HEK293 (cell line): ENCODE measurements around the gene METTL26.

ENCODE experiments used
- BCL11A ChIP-seq: fragments of 450-650 bp; formaldehyde crosslinking; IDR thresholded peaks from 2 replicates; pipeline ENCODE4 v1.5.1; 2016; ENCODE audit warnings: low read depth, missing biosample characterization, missing genetic modification characterization
- BCL11B ChIP-seq: fragments of 450-650 bp; formaldehyde crosslinking; IDR thresholded peaks from 2 replicates; pipeline ENCODE4 v1.5.1; 2016; ENCODE audit warnings: low read depth, missing biosample characterization, missing genetic modification characterization
- MEIS1 ChIP-seq: sonication (generic); formaldehyde crosslinking; IDR thresholded peaks from 2 replicates; pipeline ENCODE4 v1.8.1; 2022; ENCODE audit warnings: missing genetic modification reagents, mild to moderate bottlenecking, borderline replicate concordance
- MYNN ChIP-seq: fragments of 450-650 bp; formaldehyde crosslinking; IDR thresholded peaks from 2 replicates; pipeline ENCODE4 v1.5.1; 2016; ENCODE audit warnings: missing biosample characterization, missing genetic modification characterization, borderline replicate concordance
- REPIN1 ChIP-seq: fragments of 450-650 bp; formaldehyde crosslinking; IDR thresholded peaks from 2 replicates; pipeline ENCODE4 v1.5.1; 2017; ENCODE audit warnings: missing biosample characterization, missing genetic modification characterization, low read depth
- SCRT2 ChIP-seq: fragments of 450-650 bp; formaldehyde crosslinking; IDR thresholded peaks from 2 replicates; pipeline ENCODE4 v1.5.1; 2016; ENCODE audit warnings: missing biosample characterization, missing genetic modification characterization
- SETDB1 ChIP-seq: IDR thresholded peaks from one replicate; pipeline ENCODE4 v1.6.1; 2017; ENCODE audit warnings: mild to moderate bottlenecking, low read length, moderate library complexity, mixed read lengths; ENCODE audit not compliant: insufficient read length
- ZBTB17 ChIP-seq: fragments of 450-650 bp; formaldehyde crosslinking; IDR thresholded peaks from 2 replicates; pipeline ENCODE4 v1.5.1; 2016; ENCODE audit warnings: missing biosample characterization, missing genetic modification characterization
- ZFHX2 ChIP-seq: fragments of 450-650 bp; formaldehyde crosslinking; conservative IDR thresholded peaks from 2 replicates; pipeline ENCODE4 v1.5.1; 2016; ENCODE audit warnings: missing biosample characterization, missing genetic modification characterization
- ZFP37 ChIP-seq: fragments of 450-650 bp; formaldehyde crosslinking; IDR thresholded peaks from 2 replicates; pipeline ENCODE4 v1.5.1; 2016; ENCODE audit warnings: missing biosample characterization, missing genetic modification characterization
- ZNF133 ChIP-seq: fragments of 450-650 bp; formaldehyde crosslinking; IDR thresholded peaks from 2 replicates; pipeline ENCODE4 v1.5.1; 2016; ENCODE audit warnings: missing biosample characterization, missing genetic modification characterization
- ZNF221 ChIP-seq: fragments of 450-650 bp; formaldehyde crosslinking; IDR thresholded peaks from 2 replicates; pipeline ENCODE4 v1.5.1; 2017; ENCODE audit warnings: missing biosample characterization, missing genetic modification characterization, borderline replicate concordance
- ZNF324 ChIP-seq: fragments of 450-650 bp; formaldehyde crosslinking; IDR thresholded peaks from 2 replicates; pipeline ENCODE4 v1.5.1; 2016; ENCODE audit warnings: missing biosample characterization, missing genetic modification characterization
- ZNF423 ChIP-seq: fragments of 450-650 bp; formaldehyde crosslinking; IDR thresholded peaks from 2 replicates; pipeline ENCODE4 v1.5.1; 2016; ENCODE audit warnings: missing biosample characterization, missing genetic modification characterization
- ZNF600 ChIP-seq: fragments of 450-650 bp; formaldehyde crosslinking; IDR thresholded peaks from 2 replicates; pipeline ENCODE4 v1.5.1; 2016; ENCODE audit warnings: missing biosample characterization, missing genetic modification characterization
- ZNF610 ChIP-seq: fragments of 450-650 bp; formaldehyde crosslinking; IDR thresholded peaks from 2 replicates; pipeline ENCODE4 v1.5.1; 2016; ENCODE audit warnings: missing biosample characterization, missing genetic modification characterization, borderline replicate concordance
- ZNF707 ChIP-seq: fragments of 450-650 bp; formaldehyde crosslinking; IDR thresholded peaks from 2 replicates; pipeline ENCODE4 v1.5.1; 2016; ENCODE audit warnings: missing biosample characterization, missing genetic modification characterization
- ZNF76 ChIP-seq: fragments of 450-650 bp; formaldehyde crosslinking; IDR thresholded peaks from 2 replicates; pipeline ENCODE4; 2016; ENCODE audit warnings: low read depth, missing biosample characterization, missing genetic modification characterization, borderline replicate concordance
- TF ChIP-seq, protein P1 (sequence below): sonication (generic); formaldehyde crosslinking; IDR thresholded peaks from 2 replicates; pipeline ENCODE4 v1.8.1; 2022; ENCODE audit warnings: mild to moderate bottlenecking, moderate library complexity, missing genetic modification reagents
- TF ChIP-seq, protein P2 (sequence below): fragments of 450-650 bp; formaldehyde crosslinking; IDR thresholded peaks from 2 replicates; pipeline ENCODE4 v1.5.1; 2016; ENCODE audit warnings: missing biosample characterization, missing genetic modification characterization, borderline replicate concordance
- TF ChIP-seq, protein P3 (sequence below): fragments of 450-650 bp; formaldehyde crosslinking; optimal IDR thresholded peaks from 2 replicates; pipeline ENCODE3; 2016; ENCODE audit warnings: missing biosample characterization, mild to moderate bottlenecking, missing genetic modification characterization
- TF ChIP-seq, protein P4 (sequence below): fragments of 450-650 bp; formaldehyde crosslinking; IDR thresholded peaks from 2 replicates; pipeline ENCODE4 v1.5.1; 2016; ENCODE audit warnings: missing biosample characterization, missing genetic modification characterization
- TF ChIP-seq, protein P5 (sequence below): fragments of 450-650 bp; formaldehyde crosslinking; IDR thresholded peaks from 2 replicates; pipeline ENCODE4 v1.5.1; 2016; ENCODE audit warnings: missing biosample characterization, missing genetic modification characterization
- TF ChIP-seq, protein P6 (sequence below): fragments of 450-650 bp; formaldehyde crosslinking; IDR thresholded peaks from 2 replicates; pipeline ENCODE4 v1.5.1; 2016; ENCODE audit warnings: missing biosample characterization, missing genetic modification characterization

The METTL26 gene

DNA sequence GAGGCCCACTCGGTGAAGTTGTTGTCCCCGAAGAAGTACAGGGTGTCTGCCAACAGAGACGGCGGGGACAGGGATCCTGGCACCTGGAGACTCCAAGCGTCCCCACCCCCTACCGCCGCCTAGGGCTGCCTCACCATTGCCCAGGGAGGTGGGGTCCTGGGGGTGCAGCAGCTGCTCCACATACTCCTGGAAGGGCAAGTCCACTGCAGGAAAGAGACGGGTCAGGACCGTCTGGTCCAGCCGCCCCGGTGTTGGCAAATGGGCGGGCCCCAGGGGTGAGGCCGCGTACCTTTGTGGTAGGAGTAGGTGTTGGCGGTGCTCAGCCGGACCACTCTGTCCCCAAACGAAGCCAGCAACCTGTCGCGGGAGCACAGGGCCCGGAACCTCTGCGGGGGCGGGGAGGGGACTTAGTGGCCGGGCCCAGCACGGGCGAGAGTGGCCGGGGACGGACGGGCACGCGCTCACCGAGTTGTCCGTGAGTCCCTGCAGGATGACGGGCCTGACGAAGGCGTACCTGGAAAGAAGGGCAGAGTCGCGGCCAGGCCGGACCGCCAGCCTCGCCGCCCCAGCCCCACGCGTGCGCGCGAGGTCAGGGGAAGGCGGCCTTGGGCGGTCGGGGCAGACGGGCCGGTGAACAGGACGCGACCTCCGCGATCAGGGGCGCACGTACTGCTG lies 47.4 kb upstream of the METTL26 start (continued):
- TF ChIP-seq, protein P1, sequence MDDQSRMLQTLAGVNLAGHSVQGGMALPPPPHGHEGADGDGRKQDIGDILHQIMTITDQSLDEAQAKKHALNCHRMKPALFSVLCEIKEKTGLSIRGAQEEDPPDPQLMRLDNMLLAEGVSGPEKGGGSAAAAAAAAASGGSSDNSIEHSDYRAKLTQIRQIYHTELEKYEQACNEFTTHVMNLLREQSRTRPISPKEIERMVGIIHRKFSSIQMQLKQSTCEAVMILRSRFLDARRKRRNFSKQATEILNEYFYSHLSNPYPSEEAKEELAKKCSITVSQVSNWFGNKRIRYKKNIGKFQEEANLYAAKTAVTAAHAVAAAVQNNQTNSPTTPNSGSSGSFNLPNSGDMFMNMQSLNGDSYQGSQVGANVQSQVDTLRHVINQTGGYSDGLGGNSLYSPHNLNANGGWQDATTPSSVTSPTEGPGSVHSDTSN = peak; percentile 17; the same call in 1 of the 2 replicates
- TF ChIP-seq, protein P2, sequence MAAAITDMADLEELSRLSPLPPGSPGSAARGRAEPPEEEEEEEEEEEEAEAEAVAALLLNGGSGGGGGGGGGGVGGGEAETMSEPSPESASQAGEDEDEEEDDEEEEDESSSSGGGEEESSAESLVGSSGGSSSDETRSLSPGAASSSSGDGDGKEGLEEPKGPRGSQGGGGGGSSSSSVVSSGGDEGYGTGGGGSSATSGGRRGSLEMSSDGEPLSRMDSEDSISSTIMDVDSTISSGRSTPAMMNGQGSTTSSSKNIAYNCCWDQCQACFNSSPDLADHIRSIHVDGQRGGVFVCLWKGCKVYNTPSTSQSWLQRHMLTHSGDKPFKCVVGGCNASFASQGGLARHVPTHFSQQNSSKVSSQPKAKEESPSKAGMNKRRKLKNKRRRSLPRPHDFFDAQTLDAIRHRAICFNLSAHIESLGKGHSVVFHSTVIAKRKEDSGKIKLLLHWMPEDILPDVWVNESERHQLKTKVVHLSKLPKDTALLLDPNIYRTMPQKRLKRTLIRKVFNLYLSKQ (tag by site-specific recombination) = no peak
- peak; percentile 66; the same call in 1 of the 2 replicates for TF ChIP-seq ZNF324 (tag by site-specific recombination)
- TF ChIP-seq MYNN (tag by site-specific recombination) = peak; percentile 39; the same call in 1 of the 2 replicates
- peak; percentile 97 for TF ChIP-seq BCL11A
- TF ChIP-seq SCRT2 = peak; percentile 74
- TF ChIP-seq REPIN1 = peak; percentile 16; the same call in 1 of the 2 replicates
- TF ChIP-seq ZNF423 = no peak
- no peak for TF ChIP-seq MEIS1
- peak; percentile 90 for TF ChIP-seq BCL11B (tag by site-specific recombination)
- TF ChIP-seq ZNF76 (tag by site-specific recombination) = no peak
- TF ChIP-seq ZNF707 (tag by site-specific recombination) = no peak; the same call in 1 of the 2 replicates
- peak; percentile 70 for TF ChIP-seq ZBTB17 (tag by site-specific recombination)
- no peak for TF ChIP-seq SETDB1
- peak; percentile 90; the same call in 1 of the 2 replicates for TF ChIP-seq ZFP37 (tag by site-specific recombination)
- TF ChIP-seq ZNF133 = 0 out of 2 replicates have a peak, but pooled peaks have one; percentile 23
- peak; percentile 45; the same call in 1 of the 2 replicates for TF ChIP-seq ZNF610
- TF ChIP-seq, protein P3, sequence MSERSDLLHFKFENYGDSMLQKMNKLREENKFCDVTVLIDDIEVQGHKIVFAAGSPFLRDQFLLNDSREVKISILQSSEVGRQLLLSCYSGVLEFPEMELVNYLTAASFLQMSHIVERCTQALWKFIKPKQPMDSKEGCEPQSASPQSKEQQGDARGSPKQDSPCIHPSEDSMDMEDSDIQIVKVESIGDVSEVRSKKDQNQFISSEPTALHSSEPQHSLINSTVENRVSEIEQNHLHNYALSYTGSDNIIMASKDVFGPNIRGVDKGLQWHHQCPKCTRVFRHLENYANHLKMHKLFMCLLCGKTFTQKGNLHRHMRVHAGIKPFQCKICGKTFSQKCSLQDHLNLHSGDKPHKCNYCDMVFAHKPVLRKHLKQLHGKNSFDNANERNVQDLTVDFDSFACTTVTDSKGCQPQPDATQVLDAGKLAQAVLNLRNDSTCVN (tag by site-specific recombination) = peak; percentile 97
- TF ChIP-seq ZNF221 (tag by site-specific recombination) = no peak
- TF ChIP-seq, protein P4, sequence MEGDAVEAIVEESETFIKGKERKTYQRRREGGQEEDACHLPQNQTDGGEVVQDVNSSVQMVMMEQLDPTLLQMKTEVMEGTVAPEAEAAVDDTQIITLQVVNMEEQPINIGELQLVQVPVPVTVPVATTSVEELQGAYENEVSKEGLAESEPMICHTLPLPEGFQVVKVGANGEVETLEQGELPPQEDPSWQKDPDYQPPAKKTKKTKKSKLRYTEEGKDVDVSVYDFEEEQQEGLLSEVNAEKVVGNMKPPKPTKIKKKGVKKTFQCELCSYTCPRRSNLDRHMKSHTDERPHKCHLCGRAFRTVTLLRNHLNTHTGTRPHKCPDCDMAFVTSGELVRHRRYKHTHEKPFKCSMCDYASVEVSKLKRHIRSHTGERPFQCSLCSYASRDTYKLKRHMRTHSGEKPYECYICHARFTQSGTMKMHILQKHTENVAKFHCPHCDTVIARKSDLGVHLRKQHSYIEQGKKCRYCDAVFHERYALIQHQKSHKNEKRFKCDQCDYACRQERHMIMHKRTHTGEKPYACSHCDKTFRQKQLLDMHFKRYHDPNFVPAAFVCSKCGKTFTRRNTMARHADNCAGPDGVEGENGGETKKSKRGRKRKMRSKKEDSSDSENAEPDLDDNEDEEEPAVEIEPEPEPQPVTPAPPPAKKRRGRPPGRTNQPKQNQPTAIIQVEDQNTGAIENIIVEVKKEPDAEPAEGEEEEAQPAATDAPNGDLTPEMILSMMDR (tag by site-specific recombination) = 0 out of 2 replicates have a peak, but pooled peaks have one; percentile 22
- TF ChIP-seq ZFHX2 = peak; percentile 85
- TF ChIP-seq, protein P5, sequence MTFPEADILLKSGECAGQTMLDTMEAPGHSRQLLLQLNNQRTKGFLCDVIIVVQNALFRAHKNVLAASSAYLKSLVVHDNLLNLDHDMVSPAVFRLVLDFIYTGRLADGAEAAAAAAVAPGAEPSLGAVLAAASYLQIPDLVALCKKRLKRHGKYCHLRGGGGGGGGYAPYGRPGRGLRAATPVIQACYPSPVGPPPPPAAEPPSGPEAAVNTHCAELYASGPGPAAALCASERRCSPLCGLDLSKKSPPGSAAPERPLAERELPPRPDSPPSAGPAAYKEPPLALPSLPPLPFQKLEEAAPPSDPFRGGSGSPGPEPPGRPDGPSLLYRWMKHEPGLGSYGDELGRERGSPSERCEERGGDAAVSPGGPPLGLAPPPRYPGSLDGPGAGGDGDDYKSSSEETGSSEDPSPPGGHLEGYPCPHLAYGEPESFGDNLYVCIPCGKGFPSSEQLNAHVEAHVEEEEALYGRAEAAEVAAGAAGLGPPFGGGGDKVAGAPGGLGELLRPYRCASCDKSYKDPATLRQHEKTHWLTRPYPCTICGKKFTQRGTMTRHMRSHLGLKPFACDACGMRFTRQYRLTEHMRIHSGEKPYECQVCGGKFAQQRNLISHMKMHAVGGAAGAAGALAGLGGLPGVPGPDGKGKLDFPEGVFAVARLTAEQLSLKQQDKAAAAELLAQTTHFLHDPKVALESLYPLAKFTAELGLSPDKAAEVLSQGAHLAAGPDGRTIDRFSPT (tag by site-specific recombination) = peak; percentile 90; the same call in 1 of the 2 replicates
- TF ChIP-seq, protein P6, sequence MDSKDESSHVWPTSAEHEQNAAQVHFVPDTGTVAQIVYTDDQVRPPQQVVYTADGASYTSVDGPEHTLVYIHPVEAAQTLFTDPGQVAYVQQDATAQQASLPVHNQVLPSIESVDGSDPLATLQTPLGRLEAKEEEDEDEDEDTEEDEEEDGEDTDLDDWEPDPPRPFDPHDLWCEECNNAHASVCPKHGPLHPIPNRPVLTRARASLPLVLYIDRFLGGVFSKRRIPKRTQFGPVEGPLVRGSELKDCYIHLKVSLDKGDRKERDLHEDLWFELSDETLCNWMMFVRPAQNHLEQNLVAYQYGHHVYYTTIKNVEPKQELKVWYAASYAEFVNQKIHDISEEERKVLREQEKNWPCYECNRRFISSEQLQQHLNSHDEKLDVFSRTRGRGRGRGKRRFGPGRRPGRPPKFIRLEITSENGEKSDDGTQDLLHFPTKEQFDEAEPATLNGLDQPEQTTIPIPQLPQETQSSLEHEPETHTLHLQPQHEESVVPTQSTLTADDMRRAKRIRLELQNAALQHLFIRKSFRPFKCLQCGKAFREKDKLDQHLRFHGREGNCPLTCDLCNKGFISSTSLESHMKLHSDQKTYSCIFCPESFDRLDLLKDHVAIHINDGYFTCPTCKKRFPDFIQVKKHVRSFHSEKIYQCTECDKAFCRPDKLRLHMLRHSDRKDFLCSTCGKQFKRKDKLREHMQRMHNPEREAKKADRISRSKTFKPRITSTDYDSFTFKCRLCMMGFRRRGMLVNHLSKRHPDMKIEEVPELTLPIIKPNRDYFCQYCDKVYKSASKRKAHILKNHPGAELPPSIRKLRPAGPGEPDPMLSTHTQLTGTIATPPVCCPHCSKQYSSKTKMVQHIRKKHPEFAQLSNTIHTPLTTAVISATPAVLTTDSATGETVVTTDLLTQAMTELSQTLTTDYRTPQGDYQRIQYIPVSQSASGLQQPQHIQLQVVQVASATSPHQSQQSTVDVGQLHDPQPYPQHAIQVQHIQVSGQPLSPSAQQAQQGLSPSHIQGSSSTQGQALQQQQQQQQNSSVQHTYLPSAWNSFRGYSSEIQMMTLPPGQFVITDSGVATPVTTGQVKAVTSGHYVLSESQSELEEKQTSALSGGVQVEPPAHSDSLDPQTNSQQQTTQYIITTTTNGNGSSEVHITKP (tag by site-specific recombination) = peak; percentile 96
- TF ChIP-seq ZNF600 = peak; percentile 93
